H1 (cell line): ENCODE measurements around the gene FANCI. TPM values are rescaled to one million over a fixed set of nuclear protein-coding genes. Genes with fewer than 3 reads are reported as not detected.

Source experiments
- PHF8 ChIP-seq: fragments of 200-600 bp; sonication (generic); conservative IDR thresholded peaks from 2 replicates; pipeline ENCODE4 v1.7.1; 2012; ENCODE audit warnings: low read depth, mild to moderate bottlenecking, inconsistent platforms, low read length, moderate library complexity
- RNF2 ChIP-seq: fragments of 200-900, 300-1000 bp; sonication (generic); IDR thresholded peaks from 2 replicates; pipeline ENCODE4 v1.7.1; 2016; ENCODE audit warnings: borderline replicate concordance, low read depth, mild to moderate bottlenecking, antibody characterized with exemption, low read length; ENCODE audit not compliant: poor library complexity, severe bottlenecking; ENCODE audit errors: missing control alignments
- polyA plus RNA-seq, 7 experiments: library from polyadenylated mRNA; depleted of rRNA in 3 of 7; stranded (reverse) in 5 of 7; unstranded in 2 of 7; fragments of >200 nt in 5 of 7; fragments of 200-250 nt in 2 of 7; gene quantifications; 1 replicate in 5 of 7; 2 replicates in 1 of 7; 4 replicates in 1 of 7; pipeline versions ENCODE4 v1.2.1 to v1.2.3, GENCODE V29; 2011 to 2013; ENCODE audit warnings: missing spikeins in 2 of 7, mixed read lengths in 2 of 7
- total RNA-seq: library from RNA; stranded (reverse); fragmentation: NEBNext Ultra II Directional; extraction: Animal tissue kit (Norgen Biotek cat#: 25700); gene quantifications from 2 replicates; pipeline ENCODE4 v1.2.1, GENCODE V29; 2021

FANCI gene
- total and polyA plus RNA-seq, 2 of the 8 experiments (the other 6 are each of a cell fraction or from before 2014, with no cell fraction given), result 37.8 to 115 TPM

DNA sequence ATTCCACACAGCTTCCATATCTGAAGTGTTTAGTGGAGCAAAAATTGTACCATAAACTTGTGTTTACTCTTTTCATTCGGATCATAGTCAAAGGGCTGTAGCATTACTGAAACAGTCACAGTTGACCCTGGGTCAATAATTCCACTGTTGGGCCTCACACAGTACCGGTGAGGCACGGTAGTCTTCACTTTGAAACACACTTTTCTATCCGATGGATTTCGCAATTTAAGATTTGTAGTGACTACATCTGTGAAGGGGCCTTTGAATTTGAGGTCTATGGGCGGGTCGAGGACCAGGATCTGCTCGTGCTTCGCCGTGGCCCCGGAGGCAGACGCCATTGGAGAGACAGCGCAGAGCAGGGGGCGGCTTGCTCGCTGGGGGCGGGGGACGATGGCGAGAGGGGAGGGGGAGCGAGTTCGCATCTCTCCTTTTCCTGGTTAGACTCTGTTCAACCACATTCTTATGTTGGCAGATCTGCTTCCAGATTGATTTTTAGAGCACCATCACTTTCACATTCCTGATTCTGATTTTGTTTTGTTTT, 42.2 kb upstream of the FANCI start (continued):
- TF ChIP-seq RNF2 (no peak), PHF8 (no peak)
